Endodermal cell (in vitro differentiated cells): ENCODE results near the gene HAVCR1. TPM values are rescaled to one million over a fixed set of nuclear protein-coding genes. Genes with fewer than 3 reads are reported as not detected.

Experiments used
- DNase-seq: peaks from one replicate; pipeline ENCODE4 v3.0.0-alpha.2; 2017
- H3K27ac ChIP-seq: 2 replicates; pipeline ENCODE4 v1.5.1; 2013; ENCODE audit warnings: mild to moderate bottlenecking, low read depth, low read length, moderate library complexity
- H3K27me3 ChIP-seq: 2 replicates; pipeline ENCODE4 v1.6.1; 2013; ENCODE audit warnings: mild to moderate bottlenecking, low read length, moderate library complexity; ENCODE audit not compliant: insufficient read depth, control insufficient read depth, poor library complexity, severe bottlenecking
- H3K36me3 ChIP-seq: 2 replicates; pipeline ENCODE4 v1.7.0; 2013; ENCODE audit warnings: mild to moderate bottlenecking, low read length, moderate library complexity; ENCODE audit not compliant: control insufficient read depth, insufficient read depth
- H3K4me1 ChIP-seq: one replicate; pipeline ENCODE4 v1.7.0; 2013; ENCODE audit warnings: low read length; ENCODE audit not compliant: control insufficient read depth, insufficient read depth
- H3K4me3 ChIP-seq: 2 replicates; pipeline ENCODE4 v1.5.1; 2013; ENCODE audit warnings: mild to moderate bottlenecking, low read length, moderate library complexity
- H3K9ac ChIP-seq: 2 replicates; pipeline ENCODE4 v1.6.1; 2013; ENCODE audit warnings: mild to moderate bottlenecking, low read length, moderate library complexity; ENCODE audit not compliant: poor library complexity, severe bottlenecking; ENCODE audit errors: extremely low read depth
- H3K9me3 ChIP-seq: 2 replicates; pipeline ENCODE4 v1.6.1; 2013; ENCODE audit warnings: mild to moderate bottlenecking, low read length, moderate library complexity; ENCODE audit not compliant: control insufficient read depth
- H3K27ac Mint-ChIP-seq: 2 replicates; pipeline ENCODE4 v1.8.0; 2020; ENCODE audit warnings: mixed read lengths
- H3K27me3 Mint-ChIP-seq: 2 replicates; pipeline ENCODE4 v1.8.0; 2021; ENCODE audit warnings: mild to moderate bottlenecking, mixed read lengths; ENCODE audit not compliant: insufficient read depth
- H3K36me3 Mint-ChIP-seq: 2 replicates; pipeline ENCODE4 v1.8.0; 2020; ENCODE audit warnings: low read depth, mixed read lengths
- H3K4me1 Mint-ChIP-seq: 2 replicates; pipeline ENCODE4 v1.8.0; 2020; ENCODE audit warnings: mixed read lengths
- H3K4me3 Mint-ChIP-seq: 2 replicates; pipeline ENCODE4 v1.8.0; 2020; ENCODE audit warnings: mild to moderate bottlenecking, moderate library complexity, mixed read lengths
- H3K9me3 Mint-ChIP-seq: 2 replicates; pipeline ENCODE4 v1.8.0; 2020; ENCODE audit warnings: mild to moderate bottlenecking, mixed read lengths
- total RNA-seq, 2 donors: library from RNA; stranded (reverse); fragmentation: NEBNext Ultra II Directional in 1 of 2; extraction: Animal tissue kit (Norgen Biotek cat#: 25700) in 1 of 2; gene quantifications; 2 replicates in 1 of 2; 3 replicates in 1 of 2; pipeline ENCODE4 v1.2.1, GENCODE V29; 2021
- TF ChIP-seq, protein P1 (sequence below): fragments of 200-600 bp; sonication (generic); conservative IDR thresholded peaks from 2 replicates; pipeline ENCODE4 v1.5.0; 2021; ENCODE audit warnings: antibody characterized with exemption, mild to moderate bottlenecking

Gene HAVCR1
- total RNA-seq, 2 donors from 2014 or later = 0.59 to 0.60 TPM

DNA sequence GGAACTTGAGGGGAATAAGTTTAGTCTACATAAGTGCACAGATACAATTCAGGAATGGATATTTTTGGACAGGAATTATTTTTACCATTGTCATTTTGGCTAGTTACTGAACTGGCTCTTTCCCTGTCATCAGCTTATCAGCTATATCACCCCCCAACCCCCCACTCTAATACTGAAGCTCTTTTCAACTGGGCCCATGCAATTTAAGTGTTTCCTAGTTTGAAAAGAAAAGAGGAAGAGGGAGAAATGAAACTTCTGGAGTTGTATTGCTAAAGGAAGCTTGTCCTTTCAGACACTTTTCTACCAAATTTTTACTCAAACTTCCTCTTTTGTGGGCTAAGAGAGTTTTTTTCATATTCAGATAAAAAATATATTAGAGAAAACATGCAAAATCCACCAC, 77.4 kb downstream of the HAVCR1 start:
- H3K9me3 Mint-ChIP-seq = no peaks in the 10 kb centered on the region
- no peak overlapping the region for H3K9ac ChIP-seq
- H3K4me1 ChIP-seq = no peaks in the 10 kb centered on the region
- H3K27ac Mint-ChIP-seq = no peak overlapping the region
- no peaks in the 10 kb centered on the region for H3K36me3 ChIP-seq
- peaks cover 2% of the 10 kb centered on the region for H3K27me3 Mint-ChIP-seq
- H3K4me3 ChIP-seq = no peak overlapping the region
- no peak for DNase-seq
- H3K27ac ChIP-seq = no peak overlapping the region
- no peaks in the 10 kb centered on the region for H3K36me3 Mint-ChIP-seq
- no peaks in the 10 kb centered on the region for H3K4me1 Mint-ChIP-seq
- no peaks in the 10 kb centered on the region for H3K9me3 ChIP-seq
- no peaks in the 10 kb centered on the region for H3K27me3 ChIP-seq
- no peak overlapping the region for H3K4me3 Mint-ChIP-seq
- TF ChIP-seq, protein P1, sequence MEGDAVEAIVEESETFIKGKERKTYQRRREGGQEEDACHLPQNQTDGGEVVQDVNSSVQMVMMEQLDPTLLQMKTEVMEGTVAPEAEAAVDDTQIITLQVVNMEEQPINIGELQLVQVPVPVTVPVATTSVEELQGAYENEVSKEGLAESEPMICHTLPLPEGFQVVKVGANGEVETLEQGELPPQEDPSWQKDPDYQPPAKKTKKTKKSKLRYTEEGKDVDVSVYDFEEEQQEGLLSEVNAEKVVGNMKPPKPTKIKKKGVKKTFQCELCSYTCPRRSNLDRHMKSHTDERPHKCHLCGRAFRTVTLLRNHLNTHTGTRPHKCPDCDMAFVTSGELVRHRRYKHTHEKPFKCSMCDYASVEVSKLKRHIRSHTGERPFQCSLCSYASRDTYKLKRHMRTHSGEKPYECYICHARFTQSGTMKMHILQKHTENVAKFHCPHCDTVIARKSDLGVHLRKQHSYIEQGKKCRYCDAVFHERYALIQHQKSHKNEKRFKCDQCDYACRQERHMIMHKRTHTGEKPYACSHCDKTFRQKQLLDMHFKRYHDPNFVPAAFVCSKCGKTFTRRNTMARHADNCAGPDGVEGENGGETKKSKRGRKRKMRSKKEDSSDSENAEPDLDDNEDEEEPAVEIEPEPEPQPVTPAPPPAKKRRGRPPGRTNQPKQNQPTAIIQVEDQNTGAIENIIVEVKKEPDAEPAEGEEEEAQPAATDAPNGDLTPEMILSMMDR = no peak

Other genes with a start within 250 kb of the HAVCR1 start
- gene PPP1R2B, start 208.8 kb downstream of the HAVCR1 start, total RNA-seq = not detected
- not detected for gene TIMD4, start 95.9 kb downstream of the HAVCR1 start, total RNA-seq
- gene HAVCR2, start 49.9 kb upstream of the HAVCR1 start, total RNA-seq = under 1 TPM; 0.33 to 0.35 TPM
- gene MED7, start 83.7 kb upstream of the HAVCR1 start, total RNA-seq = 10 to 100 TPM; 14.8 to 19.1 TPM
- gene GARIN3, start 107.1 kb upstream of the HAVCR1 start, total RNA-seq = not detected
- gene ITK, start 121.7 kb upstream of the HAVCR1 start, total RNA-seq = under 1 TPM; 0.31 to 0.38 TPM
- 10 to 100 TPM; 29.3 to 33.4 TPM for gene CYFIP2, start 207.0 kb upstream of the HAVCR1 start, total RNA-seq